ENCODE measurements around the gene SOCS7. TPM values are rescaled to one million over a fixed set of nuclear protein-coding genes. Genes with fewer than 3 reads are reported as not detected.

SOCS7 gene
- total RNA-seq, 1 experiment from 2014 or later: 11.9 TPM

GRCh38 chr17:38361694-38362465 is 10.2 kb downstream of the SOCS7 start:
- DNase-seq (ENCODE audit: low read depth): no peak

GRCh38 chr17:38363016-38363415 is 11.4 kb downstream of the SOCS7 start:
- DNase-seq (ENCODE audit: low read depth): no peak

DNA sequence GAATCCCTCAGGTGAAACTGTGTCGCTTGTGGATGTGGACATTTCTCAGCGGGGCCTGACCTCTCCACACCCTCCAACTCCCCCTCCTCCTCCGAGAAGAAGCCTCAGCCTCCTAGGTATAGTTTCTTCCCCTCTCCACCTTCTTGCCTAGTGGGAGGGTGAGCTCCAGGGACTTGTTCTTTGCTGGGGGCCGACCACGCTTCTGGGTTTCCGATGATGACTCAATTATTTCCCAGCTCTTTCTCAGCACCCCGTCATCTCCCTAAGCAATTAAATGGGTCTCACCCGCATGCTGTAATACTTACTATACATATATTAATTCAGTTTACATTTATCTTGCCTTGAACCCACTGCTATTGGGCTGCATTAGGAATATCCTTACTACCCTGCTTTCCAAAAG is 13.1 kb downstream of the SOCS7 start:
- no peak for DNase-seq (ENCODE audit: low read depth)

GRCh38 chr17:38369124-38369886 is 17.7 kb downstream of the SOCS7 start:
- DNase-seq (ENCODE audit: low read depth): no peak

- no peak for DNase-seq (ENCODE audit: low read depth)
Observed at GRCh38 chr17:38379448-38379847, 27.8 kb downstream of the SOCS7 start.

- no peak for DNase-seq (ENCODE audit: low read depth)
Observed at GRCh38 chr17:38395090-38395489, 43.4 kb downstream of the SOCS7 start.

DNA sequence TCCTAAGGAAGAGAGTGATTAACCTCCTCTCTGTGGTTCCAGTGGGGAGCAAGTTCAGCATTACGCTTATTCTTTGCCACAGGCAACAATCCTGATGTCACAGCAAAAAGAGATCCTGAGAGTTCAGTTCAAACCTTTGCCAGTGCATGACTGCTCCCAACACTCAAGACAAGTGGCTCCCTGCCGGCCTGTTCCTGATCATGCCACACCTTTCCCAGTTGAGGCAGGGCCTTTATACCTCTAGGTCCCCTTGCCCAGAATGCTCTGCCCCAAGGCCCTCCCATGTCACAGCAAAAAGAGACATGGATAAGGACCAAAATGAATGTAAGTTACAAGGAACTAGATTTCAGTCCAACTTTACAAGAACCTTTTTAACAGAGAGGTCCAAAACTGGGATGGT is 45.6 kb downstream of the SOCS7 start:
- no peak for DNase-seq (ENCODE audit: low read depth)

- no peak for DNase-seq (ENCODE audit: low read depth)
Observed at GRCh38 chr17:38400286-38400685, 48.6 kb downstream of the SOCS7 start.

- no peak for DNase-seq (ENCODE audit: low read depth)
Observed at GRCh38 chr17:38401459-38401858, 49.8 kb downstream of the SOCS7 start.

DNA sequence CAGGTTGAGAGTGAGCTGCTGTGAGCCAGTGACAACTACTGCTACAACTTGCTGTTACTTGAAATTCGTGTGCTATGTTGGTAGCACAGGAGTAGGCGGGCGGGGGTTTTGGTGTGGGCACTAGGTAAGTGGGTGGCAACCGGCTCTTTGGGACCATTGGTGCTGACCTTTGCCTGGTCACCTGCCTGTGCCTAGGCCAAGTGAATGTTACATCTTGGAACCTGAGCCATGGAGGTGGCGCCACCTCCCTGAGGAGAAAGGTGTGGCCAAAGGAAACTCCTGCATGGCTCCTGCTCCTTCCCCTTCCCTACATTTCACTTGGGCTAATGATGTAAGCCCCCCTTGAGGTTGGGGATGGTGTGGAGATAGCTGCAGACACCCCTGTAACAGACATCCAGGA is 51.3 kb downstream of the SOCS7 start:
- no peak for DNase-seq (ENCODE audit: low read depth)

GRCh38 chr17:38403491-38403890 is 51.8 kb downstream of the SOCS7 start:
- no peak for DNase-seq (ENCODE audit: low read depth)

DNA sequence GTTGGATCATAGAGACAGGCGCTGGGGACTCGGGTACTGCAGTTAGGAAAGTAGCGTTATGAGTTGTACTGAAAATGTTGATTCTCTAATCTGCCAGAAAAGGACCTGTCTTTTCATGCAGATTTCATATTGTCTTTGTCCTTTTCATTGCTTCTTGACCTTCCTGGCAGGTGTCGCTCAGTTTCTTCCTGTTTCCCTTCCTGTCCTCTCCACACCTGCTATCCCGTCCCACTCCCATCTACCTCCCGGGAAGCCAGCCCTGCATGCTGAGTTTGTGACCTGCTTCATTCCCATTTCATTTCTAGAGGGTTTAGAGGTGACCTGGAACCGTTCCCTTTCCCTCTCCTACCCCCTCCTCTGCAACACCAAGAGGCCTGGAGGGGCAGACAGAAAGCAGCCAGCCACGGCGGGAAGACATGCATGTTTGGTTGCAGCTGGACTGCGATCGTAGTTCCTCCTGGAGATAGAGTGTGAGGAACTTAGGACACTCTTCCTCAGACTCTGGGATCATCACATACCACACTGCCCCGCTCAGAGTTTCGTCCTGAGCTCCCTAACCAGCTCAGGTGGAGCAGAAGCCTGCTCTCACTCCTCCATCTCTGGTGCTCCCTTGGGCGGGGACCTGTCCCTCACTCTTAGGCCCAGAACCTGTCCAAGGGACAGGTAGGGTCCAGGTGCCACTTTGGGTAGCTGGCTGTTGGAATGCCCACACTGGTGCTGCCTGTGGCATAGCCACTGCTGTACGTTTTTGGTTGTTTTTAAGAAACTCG is 52.7 kb downstream of the SOCS7 start:
- DNase-seq (ENCODE audit: low read depth): no peak

- no peak for DNase-seq (ENCODE audit: low read depth)
Observed at GRCh38 chr17:38405654-38406053, 54.0 kb downstream of the SOCS7 start.

GRCh38 chr17:38410201-38410600 is 58.6 kb downstream of the SOCS7 start:
- DNase-seq (ENCODE audit: low read depth): no peak

DNA sequence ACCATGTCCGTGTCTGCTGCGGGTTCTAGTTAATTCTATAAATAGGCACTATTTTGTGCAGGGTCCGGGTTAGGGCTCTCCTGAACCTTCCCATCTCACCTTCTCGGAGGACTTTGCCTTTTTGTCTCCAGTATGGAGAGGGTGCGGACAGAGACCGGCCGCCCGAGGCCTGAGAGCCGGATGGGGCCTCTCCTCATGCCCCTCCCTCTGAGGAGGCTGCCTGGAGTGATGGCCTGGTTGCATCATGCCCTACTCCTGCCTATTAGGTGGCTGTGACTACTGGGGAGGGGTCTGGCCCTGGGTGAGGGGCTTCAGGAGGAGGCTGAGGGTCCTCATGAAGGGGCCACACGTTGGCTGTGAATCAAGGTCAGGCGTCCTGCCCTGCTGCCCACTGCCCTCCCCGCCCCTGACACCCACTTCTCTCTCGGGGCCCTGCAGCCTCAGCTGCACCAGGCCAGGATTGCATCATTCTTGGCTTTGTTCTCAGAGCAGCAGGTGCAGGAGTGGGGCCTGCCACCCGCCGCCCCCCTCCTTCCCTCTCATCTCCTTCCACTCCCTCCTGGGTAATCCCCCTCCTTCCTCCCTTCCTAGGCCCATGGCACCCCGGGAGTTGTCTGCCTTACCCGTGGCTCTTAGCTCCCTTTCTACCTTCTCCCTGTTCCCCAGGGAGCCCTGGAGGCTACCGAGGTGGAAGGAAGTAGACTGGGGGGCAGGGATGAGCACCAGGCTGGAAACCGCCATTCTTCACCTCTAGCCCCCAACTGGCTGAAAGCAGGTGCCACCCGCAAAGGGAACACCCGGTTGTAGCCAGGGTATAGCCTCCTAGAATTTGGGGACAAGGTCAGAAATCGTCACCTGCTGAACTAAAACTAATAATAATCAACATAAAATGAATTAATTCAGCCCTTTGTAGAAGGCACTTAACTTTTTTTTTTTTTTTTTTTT is 63.9 kb downstream of the SOCS7 start:
- DNase-seq (ENCODE audit: low read depth): peak; percentile 47

- DNase-seq (ENCODE audit: low read depth): no peak
Observed at GRCh38 chr17:38416840-38417209, 65.2 kb downstream of the SOCS7 start.

DNA sequence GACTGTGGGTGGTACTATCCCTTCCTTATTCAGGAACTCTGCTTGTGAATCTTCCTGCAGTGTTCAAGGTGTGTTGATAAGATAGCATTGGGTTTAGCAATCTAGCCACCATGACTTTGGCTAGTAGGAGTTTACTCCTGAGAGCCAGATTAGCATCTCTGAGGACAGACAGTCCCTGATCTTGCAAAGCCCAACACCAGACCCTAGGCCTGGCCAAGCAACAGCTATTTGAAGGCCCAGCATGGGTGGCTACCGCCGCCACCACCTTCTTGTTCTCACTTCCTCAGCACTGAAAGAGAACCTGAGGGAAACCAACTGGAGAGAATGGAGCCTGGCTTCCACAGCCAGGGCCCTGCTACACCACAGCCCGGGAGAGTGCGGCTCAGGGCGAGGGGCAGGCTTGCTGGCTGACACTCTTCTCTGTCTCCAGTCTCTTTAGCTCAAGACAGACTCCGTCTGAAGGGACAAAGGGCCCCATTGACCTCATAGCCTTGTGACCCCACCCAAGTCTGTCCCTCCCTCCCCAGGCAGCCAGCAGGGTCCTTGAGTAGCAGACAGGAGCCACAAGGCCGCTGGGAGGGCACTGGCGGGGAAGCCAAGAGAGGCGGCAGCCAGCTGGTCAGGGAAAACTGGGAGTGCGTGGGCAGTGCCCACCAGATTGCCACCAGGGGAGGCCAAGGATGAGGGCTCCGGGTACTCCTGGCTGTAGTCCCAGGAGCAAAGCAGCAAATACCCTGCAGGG is 65.7 kb downstream of the SOCS7 start:
- DNase-seq (ENCODE audit: low read depth): no peak

DNA sequence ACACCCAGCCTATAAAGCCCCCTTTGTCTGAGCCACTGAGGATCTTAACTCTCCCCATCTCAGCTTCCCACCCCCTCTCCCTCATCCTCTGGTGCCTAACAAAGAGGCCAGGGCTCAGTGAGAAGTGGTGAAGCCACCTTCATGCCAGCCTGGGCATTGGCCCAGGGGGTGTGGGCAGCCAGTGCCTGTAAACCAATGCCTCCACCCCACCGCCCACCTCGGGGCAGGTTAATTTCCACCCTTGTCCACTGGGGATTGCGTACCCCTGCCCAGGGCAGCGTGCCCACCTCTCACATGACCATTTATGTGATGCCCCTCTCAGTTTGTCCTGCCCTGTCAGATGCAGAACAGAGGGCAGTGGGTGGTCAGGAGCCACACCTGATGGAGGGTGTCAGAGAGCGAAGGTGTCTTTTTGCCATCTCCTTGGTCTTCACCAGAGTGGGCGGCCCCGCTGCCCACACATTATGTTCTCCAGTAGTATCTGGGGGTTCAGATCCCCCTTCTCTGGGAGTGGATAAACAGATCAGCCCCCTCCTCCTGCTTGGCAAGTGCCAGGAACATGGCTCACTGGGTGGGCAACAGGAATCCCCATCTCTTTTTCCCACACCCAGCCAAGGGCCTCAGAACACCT is 66.5 kb downstream of the SOCS7 start:
- no peak for DNase-seq (ENCODE audit: low read depth)

DNA sequence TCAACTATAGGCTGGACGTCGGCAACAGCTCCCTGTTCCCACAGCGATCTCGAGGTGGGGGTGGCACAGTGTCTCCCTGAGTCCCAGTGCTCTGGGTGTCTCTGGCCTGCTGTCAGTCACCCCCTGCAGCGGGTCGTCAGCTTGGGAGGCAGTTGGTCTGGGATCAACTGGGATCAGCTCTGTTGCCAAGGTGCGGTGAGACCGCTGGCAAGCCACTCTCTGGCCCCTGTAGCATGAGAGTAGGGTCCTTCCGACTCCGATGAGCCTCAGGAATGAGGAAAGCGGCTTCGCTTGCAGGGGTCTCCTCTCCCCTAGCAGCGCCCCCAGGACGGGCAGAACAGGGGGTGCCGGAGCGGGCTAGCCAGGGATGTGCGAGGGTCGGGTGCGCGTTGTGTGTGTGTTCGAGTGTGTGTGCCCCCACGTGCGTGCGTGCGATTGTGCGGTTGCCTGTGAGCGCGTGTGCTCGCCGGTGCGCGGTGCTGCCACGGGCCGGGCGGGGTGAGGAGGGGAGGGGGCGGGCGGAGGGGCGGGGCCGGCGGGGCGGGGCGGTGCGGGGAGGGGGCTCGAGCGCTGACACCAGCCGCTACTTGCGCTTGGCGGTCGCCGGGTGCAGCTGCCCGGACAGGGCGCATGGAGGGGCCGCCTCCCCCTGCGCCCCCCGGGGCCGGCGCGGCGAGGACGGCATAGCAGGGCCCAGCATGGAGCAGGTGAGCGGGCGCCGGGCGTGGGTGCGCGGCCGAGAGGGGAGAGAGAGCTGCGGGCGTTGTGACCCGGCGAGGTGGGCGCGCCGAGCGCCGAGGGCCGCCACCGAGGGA is 67.3 kb downstream of the SOCS7 start:
- DNase-seq (ENCODE audit: low read depth): no peak
